CD4-positive, alpha-beta T cell treated with Interleukin-12 subunit alpha and Interleukin-12 subunit beta, for 1 hour (primary cell): ENCODE measurements around the gene GJB4.
A peak's percentile ranks its signal among the peaks of the same experiment; 100 is the strongest.

Source experiments
- DNase-seq: peaks from one replicate; pipeline ENCODE4 v3.0.0-alpha.2; 2020

The GJB4 gene

DNA sequence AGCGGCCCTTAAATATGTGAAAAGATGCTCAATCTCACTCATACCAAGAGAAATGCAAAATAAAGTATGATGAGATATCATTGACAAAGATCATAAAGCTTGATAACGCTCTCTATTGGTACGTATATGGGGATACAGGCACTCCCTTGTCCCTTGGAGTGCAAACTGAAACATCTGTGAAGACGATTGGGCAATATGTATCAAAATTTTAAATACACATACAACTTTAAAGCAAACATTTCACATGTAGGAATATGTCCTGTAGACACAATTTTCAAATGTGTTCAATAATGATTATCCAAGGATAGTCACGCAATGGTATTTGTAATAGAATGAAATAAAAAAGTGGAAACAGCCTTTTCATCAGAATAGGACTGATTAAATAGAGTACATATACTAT is 19.5 kb downstream of the GJB4 start:
- DNase-seq = no peak

DNA sequence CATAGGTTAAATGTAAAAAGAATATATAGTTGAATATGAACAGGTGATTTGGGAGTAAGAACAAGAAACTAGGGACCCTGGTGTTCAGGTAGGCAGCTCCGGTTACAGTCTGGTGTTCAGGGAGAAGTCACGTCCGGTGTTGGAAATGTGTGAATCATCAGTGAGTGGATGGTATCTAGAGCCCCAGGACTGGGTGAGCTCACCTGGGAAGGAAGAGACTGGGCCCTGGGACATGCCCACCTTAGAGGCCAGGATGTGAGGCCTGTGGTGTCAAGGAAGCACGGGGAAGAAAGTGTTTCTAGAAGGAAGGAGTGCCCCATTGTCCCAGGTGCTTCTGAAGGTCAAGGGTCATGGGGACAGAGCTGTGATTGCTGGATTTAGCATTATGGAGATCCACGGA is 20.0 kb downstream of the GJB4 start:
- no peak for DNase-seq

DNA sequence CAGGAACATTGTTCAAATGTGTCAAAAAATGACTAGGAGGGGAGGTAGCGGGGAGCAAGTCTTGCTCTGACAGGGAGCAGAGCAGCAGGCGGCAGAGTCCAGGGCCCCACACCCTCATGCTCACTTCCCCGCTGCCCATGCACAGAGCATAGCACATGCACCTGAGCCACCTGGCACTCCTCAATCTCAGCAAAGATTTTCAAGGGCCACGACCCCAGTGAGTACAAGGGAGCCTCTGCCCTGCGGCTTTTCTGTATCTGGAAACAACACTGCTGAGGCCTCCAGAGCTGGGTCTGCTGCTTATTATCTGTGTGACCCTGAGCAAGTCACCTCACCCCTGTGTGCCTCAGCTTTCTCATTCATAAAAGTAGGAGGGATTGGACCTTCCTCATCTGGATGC is 20.4 kb downstream of the GJB4 start:
- DNase-seq = no peak

- DNase-seq = no peak
These were observed 21.0 kb downstream of the GJB4 start for GRCh38 chr1:34780528-34780927.

DNA sequence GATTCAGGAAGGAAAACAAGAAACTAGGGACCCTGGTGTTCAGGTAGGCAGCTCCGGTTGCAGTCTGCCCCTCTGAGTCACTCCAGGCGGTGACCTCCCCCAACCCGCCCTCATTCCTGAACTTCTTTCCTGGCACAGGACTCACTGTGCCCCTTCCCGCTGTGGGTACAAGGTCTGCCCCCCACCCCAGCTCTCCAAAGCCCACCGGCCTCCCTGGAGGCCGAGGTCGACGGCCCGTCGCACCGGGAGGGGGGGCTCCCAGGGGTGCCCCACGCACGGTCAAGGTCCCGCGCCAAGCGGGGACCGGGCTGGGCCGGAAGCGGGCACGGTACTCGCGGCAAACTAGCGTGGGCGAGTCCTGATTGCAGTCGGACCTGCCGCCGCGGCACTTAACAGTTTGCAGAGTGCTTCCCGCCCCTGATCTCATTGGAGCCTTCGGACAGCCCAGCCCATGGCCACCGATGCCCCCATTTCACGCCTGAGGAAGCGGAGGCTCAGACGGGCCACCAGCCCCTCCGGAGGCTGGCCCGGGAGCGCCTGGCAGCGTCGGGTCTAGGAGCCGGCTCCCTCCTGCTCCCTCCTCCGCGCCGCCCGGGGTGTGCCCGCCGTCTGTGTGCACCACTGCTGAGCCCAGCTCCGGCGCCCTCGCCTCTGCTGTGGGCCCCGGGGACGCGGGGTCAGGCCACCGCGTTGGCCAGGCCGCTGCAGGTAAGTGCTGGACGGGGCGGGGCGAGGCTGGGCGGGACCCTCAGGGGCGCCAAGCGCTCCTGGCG is 21.7 kb downstream of the GJB4 start, which contains the start of gene GJB3:
Gene GJB3, plus strand, starts transcription at position 144 of the 773 bp plus-strand sequence. CDS start 3,549 bp downstream, outside the sequence.
- no peak for DNase-seq

DNA sequence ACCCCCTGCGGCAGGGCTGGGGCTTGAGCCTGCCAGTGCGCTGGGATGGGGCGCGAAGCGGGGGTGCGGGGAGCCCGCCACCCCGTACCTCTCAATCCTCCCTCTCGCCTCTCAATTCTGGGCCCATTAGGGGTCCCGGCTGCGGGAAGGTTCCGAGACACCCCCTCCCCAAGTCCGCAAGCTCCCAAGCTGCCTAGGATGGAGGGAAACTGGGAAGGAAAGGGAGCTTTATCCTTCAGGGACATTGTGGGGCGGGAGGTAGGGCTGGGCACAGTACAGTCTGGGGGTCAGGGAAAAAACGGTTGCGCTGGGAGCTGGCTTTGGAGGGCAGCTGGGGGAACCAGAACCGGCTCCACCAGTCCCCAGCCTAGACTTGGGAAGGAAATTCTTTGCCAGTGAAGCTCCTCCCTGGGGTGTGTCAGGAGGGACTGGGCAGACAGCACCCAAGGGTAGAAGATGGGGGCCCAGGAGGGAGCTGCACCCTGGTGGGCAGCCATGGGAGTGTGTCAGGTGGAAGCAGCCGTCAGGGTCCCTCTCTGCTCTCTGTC is 22.4 kb downstream of the GJB4 start:
- no peak for DNase-seq

- no peak for DNase-seq
These were observed 25.2 kb downstream of the GJB4 start for GRCh38 chr1:34784751-34785221.

DNA sequence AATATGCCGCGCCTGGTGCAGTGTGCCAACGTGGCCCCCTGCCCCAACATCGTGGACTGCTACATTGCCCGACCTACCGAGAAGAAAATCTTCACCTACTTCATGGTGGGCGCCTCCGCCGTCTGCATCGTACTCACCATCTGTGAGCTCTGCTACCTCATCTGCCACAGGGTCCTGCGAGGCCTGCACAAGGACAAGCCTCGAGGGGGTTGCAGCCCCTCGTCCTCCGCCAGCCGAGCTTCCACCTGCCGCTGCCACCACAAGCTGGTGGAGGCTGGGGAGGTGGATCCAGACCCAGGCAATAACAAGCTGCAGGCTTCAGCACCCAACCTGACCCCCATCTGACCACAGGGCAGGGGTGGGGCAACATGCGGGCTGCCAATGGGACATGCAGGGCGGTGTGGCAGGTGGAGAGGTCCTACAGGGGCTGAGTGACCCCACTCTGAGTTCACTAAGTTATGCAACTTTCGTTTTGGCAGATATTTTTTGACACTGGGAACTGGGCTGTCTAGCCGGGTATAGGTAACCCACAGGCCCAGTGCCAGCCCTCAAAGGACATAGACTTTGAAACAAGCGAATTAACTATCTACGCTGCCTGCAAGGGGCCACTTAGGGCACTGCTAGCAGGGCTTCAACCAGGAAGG is 25.8 kb downstream of the GJB4 start:
- DNase-seq = no peak

DNA sequence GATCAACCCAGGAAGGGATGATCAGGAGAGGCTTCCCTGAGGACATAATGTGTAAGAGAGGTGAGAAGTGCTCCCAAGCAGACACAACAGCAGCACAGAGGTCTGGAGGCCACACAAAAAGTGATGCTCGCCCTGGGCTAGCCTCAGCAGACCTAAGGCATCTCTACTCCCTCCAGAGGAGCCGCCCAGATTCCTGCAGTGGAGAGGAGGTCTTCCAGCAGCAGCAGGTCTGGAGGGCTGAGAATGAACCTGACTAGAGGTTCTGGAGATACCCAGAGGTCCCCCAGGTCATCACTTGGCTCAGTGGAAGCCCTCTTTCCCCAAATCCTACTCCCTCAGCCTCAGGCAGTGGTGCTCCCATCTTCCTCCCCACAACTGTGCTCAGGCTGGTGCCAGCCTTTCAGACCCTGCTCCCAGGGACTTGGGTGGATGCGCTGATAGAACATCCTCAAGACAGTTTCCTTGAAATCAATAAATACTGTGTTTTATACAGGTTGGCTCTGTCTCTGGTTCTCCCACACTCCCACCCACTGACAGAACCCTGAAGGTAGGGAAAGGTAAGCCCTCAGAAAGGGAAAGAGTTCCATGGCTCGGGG is 26.4 kb downstream of the GJB4 start:
- no peak for DNase-seq

- peak; percentile 59 for DNase-seq
These were observed 27.2 kb downstream of the GJB4 start for GRCh38 chr1:34786521-34787325.

DNA sequence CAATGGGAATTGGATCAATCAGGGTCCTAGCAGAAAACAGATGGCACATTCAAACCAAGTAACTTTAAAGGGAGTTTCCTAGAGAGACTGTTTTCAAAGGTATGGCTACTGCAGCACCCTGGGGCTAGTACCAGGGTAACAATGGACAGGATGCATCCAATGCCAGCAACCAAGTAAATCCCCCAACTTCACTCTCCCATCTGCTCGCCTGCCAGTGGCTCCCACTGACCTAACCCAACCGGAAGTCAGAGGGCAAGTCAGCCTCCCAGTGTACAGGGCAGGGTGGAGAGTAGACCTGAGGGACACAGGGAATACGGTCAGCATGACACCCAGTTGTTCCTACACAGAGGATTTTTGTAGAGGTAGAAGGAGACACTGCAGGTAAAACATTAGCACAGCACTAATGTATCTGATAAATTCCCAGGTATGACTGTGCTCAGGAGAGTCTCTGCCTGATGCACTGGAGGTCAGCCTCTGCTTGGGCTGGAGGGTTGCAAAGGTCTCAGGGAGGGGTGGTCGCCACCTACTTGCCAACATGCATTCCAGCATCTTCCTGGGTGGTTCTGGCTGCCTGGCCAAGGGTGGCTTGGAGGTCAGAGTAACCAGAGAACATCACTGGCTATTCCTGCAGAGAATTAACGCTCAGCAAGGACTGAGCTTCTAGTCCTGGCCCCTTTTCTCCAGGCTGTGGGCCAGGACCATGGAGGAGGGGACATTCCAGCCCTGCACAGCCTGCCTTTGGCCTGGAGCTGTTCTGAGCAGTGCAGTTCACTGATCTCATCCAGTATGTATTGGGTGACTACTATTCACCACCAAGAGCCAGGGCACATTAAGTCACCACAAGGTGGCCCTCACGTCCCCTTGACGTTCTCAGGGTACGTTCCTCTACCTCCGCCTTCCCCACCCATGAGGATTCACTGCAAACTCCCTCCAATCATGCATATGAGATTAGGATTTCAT is 28.2 kb downstream of the GJB4 start:
- no peak for DNase-seq

- DNase-seq = no peak
These were observed 31.4 kb downstream of the GJB4 start for GRCh38 chr1:34790985-34791384.

GRCh38 chr1:34792424-34792823 is 32.9 kb downstream of the GJB4 start:
- no peak for DNase-seq

DNA sequence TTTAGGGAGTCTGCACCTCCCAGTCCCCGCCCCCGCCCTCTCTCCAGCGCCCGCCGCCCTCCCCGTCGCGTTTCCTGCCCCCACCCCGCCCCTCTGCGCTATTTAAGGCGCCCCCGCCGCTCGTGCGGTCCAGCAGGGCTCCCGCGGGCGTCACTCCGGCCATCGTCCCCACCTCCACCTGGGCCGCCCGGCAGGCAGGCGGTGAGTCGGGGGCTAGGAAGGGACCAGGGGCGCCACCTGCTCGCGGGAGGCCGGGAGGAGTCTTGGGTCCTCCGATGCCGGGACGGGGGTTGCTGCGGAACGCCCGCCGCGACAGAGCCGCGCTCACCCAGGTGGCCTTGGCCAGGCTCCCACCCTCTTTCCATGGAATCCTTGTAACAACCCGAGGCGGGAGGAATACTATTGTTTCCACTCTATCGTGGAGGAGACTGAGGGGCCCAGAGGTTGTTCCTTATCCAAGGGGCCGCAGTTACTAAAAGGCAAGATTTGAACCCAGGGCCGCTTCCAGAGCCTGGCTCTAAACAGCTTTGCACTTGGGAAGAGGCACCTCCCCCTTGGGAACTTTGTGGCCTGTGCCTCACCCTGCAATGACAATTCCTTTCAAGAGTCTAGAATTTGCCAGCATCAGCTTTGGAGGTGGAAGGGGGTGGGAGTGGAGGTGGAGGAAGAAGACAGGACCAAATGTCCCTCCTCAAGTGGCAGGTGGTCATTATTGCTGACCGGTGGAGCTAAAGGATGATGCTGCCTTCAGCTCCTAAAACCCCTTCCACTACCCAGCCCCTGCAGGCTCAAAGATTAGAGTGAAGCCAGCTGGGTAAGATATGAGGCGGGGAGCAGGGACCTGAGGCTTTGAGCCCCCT is 33.6 kb downstream of the GJB4 start, which contains the start of gene GJA4:
Gene GJA4, plus strand, starts transcription at position 132 of the 860 bp plus-strand sequence. CDS start 1,215 bp downstream, outside the sequence.
- no peak for DNase-seq

GRCh38 chr1:34794001-34794789 is 34.7 kb downstream of the GJB4 start:
- DNase-seq = no peak

DNA sequence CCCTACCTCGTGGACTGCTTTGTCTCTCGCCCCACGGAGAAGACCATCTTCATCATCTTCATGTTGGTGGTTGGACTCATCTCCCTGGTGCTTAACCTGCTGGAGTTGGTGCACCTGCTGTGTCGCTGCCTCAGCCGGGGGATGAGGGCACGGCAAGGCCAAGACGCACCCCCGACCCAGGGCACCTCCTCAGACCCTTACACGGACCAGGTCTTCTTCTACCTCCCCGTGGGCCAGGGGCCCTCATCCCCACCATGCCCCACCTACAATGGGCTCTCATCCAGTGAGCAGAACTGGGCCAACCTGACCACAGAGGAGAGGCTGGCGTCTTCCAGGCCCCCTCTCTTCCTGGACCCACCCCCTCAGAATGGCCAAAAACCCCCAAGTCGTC is 35.2 kb downstream of the GJB4 start:
- DNase-seq = no peak

DNA sequence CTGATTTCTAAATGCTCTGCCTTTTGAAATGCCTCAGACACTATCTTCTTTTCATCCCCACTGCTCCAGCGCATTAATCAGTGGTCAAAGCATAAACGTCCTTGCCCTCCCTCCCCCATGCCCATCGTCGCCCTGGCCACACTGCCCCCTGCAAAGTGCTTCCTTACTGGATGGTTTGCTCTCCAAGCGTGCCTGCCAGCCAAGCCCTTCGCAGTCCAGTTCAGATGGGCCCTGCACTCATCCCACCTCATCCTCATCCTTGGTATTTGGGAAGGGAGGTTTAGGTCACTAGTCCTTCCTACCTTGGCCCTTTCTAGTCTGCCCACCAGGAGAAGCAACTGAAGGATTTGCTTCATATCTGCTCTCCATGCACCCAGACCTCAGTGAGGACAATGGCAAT is 36.4 kb downstream of the GJB4 start:
- no peak for DNase-seq

DNA sequence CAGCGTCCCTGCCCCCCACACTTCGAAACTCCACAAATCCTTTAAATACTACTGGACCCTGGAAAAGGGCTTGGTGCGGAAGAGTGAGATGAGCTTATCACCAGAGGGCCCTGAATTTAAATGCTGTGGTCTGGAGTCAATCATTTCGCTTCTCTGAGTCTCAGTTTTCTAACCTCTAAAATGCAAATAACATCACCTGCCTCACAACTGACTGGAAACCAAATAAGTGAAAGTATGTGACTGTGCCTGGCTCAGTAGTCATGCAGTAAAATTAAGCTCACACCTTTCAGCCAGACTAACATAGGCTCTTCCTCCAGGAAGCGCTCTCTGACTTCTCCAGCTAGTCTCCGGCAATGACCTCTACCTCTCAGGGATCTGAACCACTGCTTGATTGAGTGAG is 37.5 kb downstream of the GJB4 start:
- DNase-seq = no peak

DNA sequence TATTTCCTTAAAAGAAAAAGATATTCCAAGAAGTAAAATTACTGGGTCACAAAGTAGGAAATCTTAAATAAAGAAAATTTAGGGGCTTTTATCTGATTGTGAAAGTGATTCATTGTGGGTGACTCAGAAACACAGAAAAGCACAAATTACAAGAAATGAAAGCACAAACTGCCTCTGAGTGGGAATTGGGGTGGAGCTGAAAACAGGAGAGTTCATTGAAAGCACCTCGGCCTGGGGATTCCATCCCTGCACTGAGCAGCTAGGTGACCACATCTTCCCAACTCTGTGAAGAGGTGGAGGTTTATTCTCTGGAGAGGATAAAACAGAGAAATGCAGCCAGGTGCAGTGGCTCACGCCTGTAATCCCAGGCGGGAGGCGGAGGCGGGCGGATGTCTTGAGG is 40.7 kb downstream of the GJB4 start:
- no peak for DNase-seq

GRCh38 chr1:34803770-34804169 is 44.2 kb downstream of the GJB4 start:
- no peak for DNase-seq
